Liver (tissue), 9 donors: Measurements from ENCODE around the gene CRTAP. TPM values are rescaled to one million over a fixed set of nuclear protein-coding genes. Genes with fewer than 3 reads are reported as not detected.

Experiments used
- DNase-seq: peaks from one replicate; pipeline ENCODE4 v3.0.0-alpha.2; 2017; ENCODE audit warnings: low spot score
- H3K27ac ChIP-seq, 2 donors: one replicate each; pipeline ENCODE4 v1.7.0; 2013; ENCODE audit warnings: inconsistent platforms in 2 of 2, low read length in 2 of 2, control low read depth in 1 of 2, low read depth in 1 of 2, mild to moderate bottlenecking in 1 of 2
- H3K27me3 ChIP-seq, 4 donors: one replicate each; pipeline versions ENCODE4 v1.6.1 to v1.7.0; 2013; ENCODE audit warnings: low read length in 3 of 4, inconsistent platforms in 1 of 4, mild to moderate bottlenecking in 1 of 4, moderate library complexity in 1 of 4; ENCODE audit not compliant: control insufficient read depth in 4 of 4, insufficient read depth in 4 of 4
- H3K36me3 ChIP-seq, 4 donors: one replicate each; pipeline versions ENCODE4 v1.6.1 to v1.7.0; 2013; ENCODE audit warnings: low read length in 3 of 4, mild to moderate bottlenecking in 3 of 4, low read depth in 1 of 4, moderate library complexity in 1 of 4; ENCODE audit not compliant: control insufficient read depth in 4 of 4, insufficient read depth in 3 of 4
- H3K4me1 ChIP-seq, 4 donors: one replicate each; pipeline versions ENCODE4 v1.6.1 to v1.7.0; 2013; ENCODE audit warnings: low read length in 3 of 4, mild to moderate bottlenecking in 3 of 4, moderate library complexity in 1 of 4; ENCODE audit not compliant: control insufficient read depth in 4 of 4, insufficient read depth in 4 of 4
- H3K4me3 ChIP-seq, 3 donors: one replicate each; pipeline versions ENCODE4 v1.6.1 to v1.7.0; 2013; ENCODE audit warnings: low read length in 3 of 3, control low read depth in 1 of 3, low read depth in 1 of 3, mild to moderate bottlenecking in 1 of 3
- H3K9ac ChIP-seq, 2 donors: one replicate each; pipeline ENCODE4 v1.7.0; 2013; ENCODE audit warnings: low read length in 2 of 2, mild to moderate bottlenecking in 2 of 2, moderate library complexity in 2 of 2, control low read depth in 1 of 2, low read depth in 1 of 2
- H3K9me3 ChIP-seq, 4 donors: one replicate each; pipeline versions ENCODE4 v1.6.1 to v1.7.0; 2013; ENCODE audit warnings: low read length in 3 of 4; ENCODE audit not compliant: control insufficient read depth in 4 of 4
- CTCF ChIP-seq: fragments of 150-350 bp; IDR thresholded peaks from 2 replicates; pipeline ENCODE4 v1.5.1; 2017; ENCODE audit warnings: improper control_type of control experiment, low read depth, low read length; ENCODE audit not compliant: missing input control
- EGR1 ChIP-seq, 2 donors: IDR thresholded peaks; 2 replicates each; pipeline ENCODE4 v1.6.1; 2016 to 2018; ENCODE audit warnings: antibody characterized with exemption in 2 of 2, low read depth in 2 of 2
- GABPA ChIP-seq, 2 donors: IDR thresholded peaks in 1 of 2; conservative IDR thresholded peaks in 1 of 2; 2 replicates each; pipeline ENCODE4 v1.6.1; 2016; ENCODE audit warnings: antibody characterized with exemption in 2 of 2, mild to moderate bottlenecking in 1 of 2, moderate library complexity in 1 of 2
- HNF4A ChIP-seq, 2 donors: conservative IDR thresholded peaks; 2 replicates each; pipeline ENCODE4 v1.6.1; 2016; ENCODE audit warnings: antibody characterized with exemption in 2 of 2, mild to moderate bottlenecking in 2 of 2
- JUND ChIP-seq, 2 donors: IDR thresholded peaks; 2 replicates each; pipeline ENCODE4 v1.6.1; 2016; ENCODE audit warnings: antibody characterized with exemption in 2 of 2
- NR2F2 ChIP-seq: IDR thresholded peaks from 2 replicates; pipeline ENCODE4 v1.6.1; 2016; ENCODE audit warnings: antibody characterized with exemption
- RAD21 ChIP-seq, 2 donors: IDR thresholded peaks; 2 replicates each; pipeline ENCODE4 v1.6.1; 2016; ENCODE audit warnings: antibody characterized with exemption in 2 of 2, mild to moderate bottlenecking in 2 of 2
- REST ChIP-seq: IDR thresholded peaks from 2 replicates; pipeline ENCODE4 v1.6.1; 2016; ENCODE audit warnings: antibody characterized with exemption, mild to moderate bottlenecking
- RXRA ChIP-seq, 2 donors: IDR thresholded peaks; 2 replicates each; pipeline ENCODE4 v1.6.1; 2017 to 2018; ENCODE audit warnings: antibody characterized with exemption in 2 of 2, mild to moderate bottlenecking in 1 of 2
- TAF1 ChIP-seq: conservative IDR thresholded peaks from 2 replicates; pipeline ENCODE4 v1.6.1; 2016; ENCODE audit warnings: antibody characterized with exemption, mild to moderate bottlenecking
- YY1 ChIP-seq: IDR thresholded peaks from 2 replicates; pipeline ENCODE4 v1.6.1; 2016; ENCODE audit warnings: antibody characterized with exemption, mild to moderate bottlenecking
- ZBTB33 ChIP-seq: IDR thresholded peaks from 2 replicates; pipeline ENCODE4 v1.6.1; 2016; ENCODE audit warnings: antibody characterized with exemption
- whole genome bisulfite sequencing: extraction: QIAGEN DNeasy Blood & Tissue Kit; methylation state at CpG from one replicate; pipeline ENCODE4 v1.1.7; 2013; 5-methylcytosine and 5-hydroxymethylcytosine counted together
- polyA plus RNA-seq, 2 donors: library from polyadenylated mRNA; stranded (reverse) in 1 of 2; unstranded in 1 of 2; fragments of 200-250 nt in 1 of 2; fragments of >200 nt in 1 of 2; fragmentation: Nextera tagmentation in 1 of 2; extraction: Ambion mirVana in 1 of 2; gene quantifications; one replicate each; pipeline versions ENCODE4 v1.2.1 to v1.2.3, GENCODE V29; 2013 to 2015
- total RNA-seq, 2 donors: library from RNA; depleted of rRNA; stranded (reverse); fragments of >200 nt; gene quantifications; one replicate each; pipeline ENCODE4 v1.2.3, GENCODE V29; 2014
- TF ChIP-seq, protein P1 (sequence below): IDR thresholded peaks from 2 replicates; pipeline ENCODE4 v1.6.1; 2016; ENCODE audit warnings: antibody characterized with exemption
- TF ChIP-seq, protein P2 (sequence below): IDR thresholded peaks from 2 replicates; pipeline ENCODE4 v1.6.1; 2016; ENCODE audit warnings: antibody characterized with exemption
- donor health status: healthy.
- donor health status: healthy.
- donor health status: healthy.
- donor health status: healthy.
- donor health status: healthy.

CRTAP gene
- total and polyA plus RNA-seq, 4 donors, result 26.5 to 47.6 (median 38.5) TPM

GRCh38 chr3:33141006-33141405 lies 27.2 kb downstream of the CRTAP start:
- no peaks in the 10 kb centered on the region for H3K27me3 ChIP-seq
- no peak for DNase-seq
- no peak overlapping the region for H3K4me3 ChIP-seq
- H3K4me1 ChIP-seq, result no peaks in the 10 kb centered on the region
- no peaks in the 10 kb centered on the region for H3K9me3 ChIP-seq
- H3K36me3 ChIP-seq, result peaks cover 0 to 16% (median 7%) of the 10 kb centered on the region in 4 donors
- TF ChIP-seq RAD21 (IDR thresholded peaks at IDR 0.05), result no peak
- no peak for TF ChIP-seq YY1
- TF ChIP-seq, protein P1, sequence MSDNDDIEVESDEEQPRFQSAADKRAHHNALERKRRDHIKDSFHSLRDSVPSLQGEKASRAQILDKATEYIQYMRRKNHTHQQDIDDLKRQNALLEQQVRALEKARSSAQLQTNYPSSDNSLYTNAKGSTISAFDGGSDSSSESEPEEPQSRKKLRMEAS, result no peak
- TF ChIP-seq RXRA (IDR thresholded peaks at IDR 0.05), result no peak
- no peak for TF ChIP-seq ZBTB33
- no peak for TF ChIP-seq GABPA (IDR thresholded peaks at IDR 0.05 in 1 of 2, conservative IDR thresholded peaks at IDR 0.05 in 1 of 2)
- TF ChIP-seq TAF1, result no peak
- TF ChIP-seq EGR1 (IDR thresholded peaks at IDR 0.05; ENCODE audit: low read depth in 2 of 2), result no peak
- TF ChIP-seq JUND (IDR thresholded peaks at IDR 0.05), result no peak
- TF ChIP-seq, protein P2, sequence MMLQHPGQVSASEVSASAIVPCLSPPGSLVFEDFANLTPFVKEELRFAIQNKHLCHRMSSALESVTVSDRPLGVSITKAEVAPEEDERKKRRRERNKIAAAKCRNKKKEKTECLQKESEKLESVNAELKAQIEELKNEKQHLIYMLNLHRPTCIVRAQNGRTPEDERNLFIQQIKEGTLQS, result no peak
- no peak for TF ChIP-seq CTCF
- no peak for TF ChIP-seq HNF4A (conservative IDR thresholded peaks at IDR 0.05)
- no peak for TF ChIP-seq NR2F2
- no peak overlapping the region for H3K9ac ChIP-seq
- H3K27ac ChIP-seq, result no peak overlapping the region
- 95% methylated on average over 3 of the region's 3 CpGs for WGBS

- no peak overlapping the region for H3K27ac ChIP-seq
- H3K4me1 ChIP-seq, result peaks cover 0 to 11% (median 0%) of the 10 kb centered on the region in 4 donors
- peaks cover 0 to 9% (median 5%) of the 10 kb centered on the region in 4 donors for H3K36me3 ChIP-seq
- H3K9me3 ChIP-seq, result no peaks in the 10 kb centered on the region
- no peaks in the 10 kb centered on the region for H3K27me3 ChIP-seq
- H3K4me3 ChIP-seq, result no peak overlapping the region
- TF ChIP-seq, protein P1, result no peak
- no peak for DNase-seq
- 65% methylated on average over 1 of the region's 1 CpG for WGBS
- H3K9ac ChIP-seq, result no peak overlapping the region
Observed at GRCh38 chr3:33144433-33144832, 30.6 kb downstream of the CRTAP start.

- H3K27me3 ChIP-seq, result no peaks in the 10 kb centered on the region
- no peak overlapping the region for H3K4me3 ChIP-seq
- H3K36me3 ChIP-seq, result peaks cover 0 to 9% (median 5%) of the 10 kb centered on the region in 4 donors
- 92% methylated on average over 16 of the region's 16 CpGs for WGBS
- H3K9me3 ChIP-seq, result no peaks in the 10 kb centered on the region
- peaks cover 0 to 11% (median 0%) of the 10 kb centered on the region in 4 donors for H3K4me1 ChIP-seq
- H3K27ac ChIP-seq, result no peak overlapping the region
- H3K9ac ChIP-seq, result no peak overlapping the region
- no peak for DNase-seq
- no peak for TF ChIP-seq YY1
- no peak for TF ChIP-seq CTCF
- TF ChIP-seq, protein P1, result no peak
- TF ChIP-seq TAF1, result no peak
- TF ChIP-seq, protein P2, result no peak
- no peak for TF ChIP-seq RXRA (IDR thresholded peaks at IDR 0.05)
- no peak for TF ChIP-seq NR2F2
- TF ChIP-seq REST, result no peak
Observed at GRCh38 chr3:33145221-33145900, 31.5 kb downstream of the CRTAP start.
